H54 (cell line): Measurements from ENCODE around the gene CAPN5.
"Not testable (repeated sequence)": the region's sequence is repeated elsewhere in the genome, so short reads cannot be mapped to it uniquely, and the experiment has no call there.

Experiments used
- DNase-seq: peaks from one replicate; pipeline ENCODE4 v3.0.0; 2011; ENCODE audit warnings: low spot score, mixed read lengths; ENCODE audit not compliant: insufficient read length
- FAIRE-seq: peaks from 3 replicates; lab custom pipeline; 2011; peaks lifted over from hg19 to GRCh38; lab: Jason Lieb, UNC
- POLR2A ChIP-seq: IDR thresholded peaks from 2 replicates; pipeline ENCODE4 v1.6.1; 2011; ENCODE audit warnings: low read depth, mild to moderate bottlenecking, low read length

Gene CAPN5

DNA sequence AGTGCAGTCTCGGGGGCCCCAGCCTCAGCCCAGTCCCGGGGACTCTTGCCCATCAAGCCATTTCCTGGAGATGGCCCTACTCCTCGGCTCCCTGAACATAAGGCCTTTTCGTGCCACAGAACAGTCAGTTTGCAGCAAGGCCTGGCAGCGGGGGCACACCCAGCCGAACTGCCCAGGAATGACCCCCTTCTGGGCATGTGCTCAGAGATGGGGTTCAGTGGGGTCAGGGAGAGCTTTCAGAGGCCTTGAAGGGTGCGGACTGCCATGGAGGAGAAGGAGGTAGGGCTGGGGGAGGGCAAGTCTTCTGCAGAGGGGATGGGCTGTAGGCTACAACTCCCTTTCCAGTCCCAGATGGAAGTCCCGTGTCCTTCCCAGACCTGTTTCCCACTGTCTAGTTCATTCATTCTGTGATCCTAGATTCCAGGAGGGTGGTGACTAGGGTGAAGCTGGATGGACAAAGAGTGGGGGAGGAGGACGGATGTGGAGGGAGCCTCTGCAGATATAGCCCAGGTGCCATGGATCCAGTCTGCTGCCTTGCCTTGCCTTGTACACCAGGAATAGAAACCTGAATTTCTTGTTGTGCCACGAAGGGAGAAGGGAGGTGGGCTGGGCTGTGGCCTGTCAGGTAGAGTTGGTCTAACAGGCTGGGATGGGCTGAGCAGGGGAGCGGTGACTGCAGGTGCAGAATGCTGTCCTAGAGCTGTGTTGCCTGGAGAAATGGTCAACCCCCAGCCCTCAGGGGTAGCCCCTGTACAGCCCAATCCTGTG is 21.6 kb downstream of the CAPN5 start:
- no peak for FAIRE-seq

DNA sequence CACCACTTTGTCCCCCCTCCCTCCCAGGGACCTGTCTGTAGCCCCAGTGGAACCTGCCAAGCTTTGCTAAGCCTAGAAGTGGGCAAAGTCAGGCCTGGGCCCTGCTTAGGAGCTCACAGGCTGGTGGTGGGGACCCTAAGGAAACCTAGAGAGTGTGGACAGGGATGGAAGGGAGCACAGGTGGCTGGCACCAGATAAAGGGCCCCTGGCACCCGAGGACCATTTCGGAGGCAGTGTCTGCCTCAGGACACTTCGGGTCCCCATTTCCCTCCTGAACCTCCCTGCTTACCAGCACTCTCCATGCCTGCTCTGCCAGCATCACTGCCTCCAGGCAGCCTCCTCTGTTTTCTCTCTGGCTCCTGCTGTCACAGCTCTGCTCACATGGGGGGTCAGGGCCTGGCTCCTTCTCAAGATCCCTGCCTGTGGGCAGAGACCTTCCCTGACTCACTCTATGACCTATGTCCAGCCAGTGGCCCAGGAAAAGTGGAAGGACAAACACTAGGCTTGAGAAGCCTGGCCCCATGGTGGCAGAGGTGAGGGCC is 22.3 kb downstream of the CAPN5 start:
- TF ChIP-seq POLR2A, result no peak

More for the DNA sequence above, 21.6 kb downstream of the CAPN5 start:
- no peak for DNase-seq
- TF ChIP-seq POLR2A, result no peak

DNA sequence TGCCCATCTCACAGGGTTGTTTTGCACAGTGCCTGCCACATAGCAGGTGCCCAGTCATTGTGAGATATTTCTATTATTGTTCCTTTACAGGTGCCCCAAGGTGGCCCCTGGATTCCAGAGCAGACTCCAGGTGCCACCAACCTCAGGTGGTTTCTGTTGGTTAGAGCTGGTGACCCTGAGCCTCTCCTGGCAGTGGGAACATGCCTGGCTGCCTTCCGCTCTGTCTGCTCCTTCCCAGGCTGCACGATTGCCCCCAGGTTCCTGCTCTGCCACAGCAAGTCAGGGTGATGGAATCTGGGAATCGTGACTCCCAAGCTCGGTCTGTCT is 23.2 kb downstream of the CAPN5 start:
- FAIRE-seq (no peak), DNase-seq (no peak)
- TF ChIP-seq POLR2A, result no peak

More for the DNA sequence above, 22.3 kb downstream of the CAPN5 start:
- FAIRE-seq, result no peak
- DNase-seq, result no peak

DNA sequence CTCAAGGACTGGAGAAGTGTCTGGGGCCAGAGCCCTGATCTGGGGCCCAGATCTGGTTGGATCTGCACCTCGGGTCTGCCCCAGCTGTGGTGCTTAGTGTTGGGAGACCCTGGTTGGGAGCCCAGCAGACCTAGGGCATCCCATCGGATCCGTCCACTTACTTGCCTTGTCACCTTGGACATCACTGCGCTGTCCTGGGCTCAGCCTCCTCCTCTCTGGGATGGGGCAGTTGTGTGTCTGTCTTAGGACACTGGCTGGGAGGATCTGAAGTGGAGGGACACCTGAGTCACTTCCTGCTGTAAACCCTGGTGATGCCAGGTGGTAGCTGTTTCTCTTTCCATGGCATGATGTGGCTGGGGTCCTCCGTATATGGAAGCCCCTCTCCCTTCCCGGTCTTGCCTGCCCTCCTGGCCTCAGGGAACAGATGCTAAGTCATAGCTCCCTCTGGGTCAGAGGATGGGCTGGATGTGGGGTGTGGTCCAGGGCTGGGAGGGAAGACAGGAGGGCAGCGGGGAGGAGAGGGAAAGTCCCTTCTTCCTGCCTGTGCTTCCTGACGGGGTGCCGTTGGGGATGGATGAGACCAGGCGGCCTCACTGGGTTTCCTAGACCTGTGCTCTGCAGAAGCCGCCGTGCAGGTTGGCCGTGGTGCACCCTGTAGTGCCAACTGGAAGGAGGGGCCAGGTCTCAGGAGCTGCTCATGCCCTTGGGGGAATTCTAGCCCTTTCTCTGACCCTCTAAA is 23.8 kb downstream of the CAPN5 start:
- FAIRE-seq, result no peak
- no peak for DNase-seq
- TF ChIP-seq POLR2A, result no peak

DNA sequence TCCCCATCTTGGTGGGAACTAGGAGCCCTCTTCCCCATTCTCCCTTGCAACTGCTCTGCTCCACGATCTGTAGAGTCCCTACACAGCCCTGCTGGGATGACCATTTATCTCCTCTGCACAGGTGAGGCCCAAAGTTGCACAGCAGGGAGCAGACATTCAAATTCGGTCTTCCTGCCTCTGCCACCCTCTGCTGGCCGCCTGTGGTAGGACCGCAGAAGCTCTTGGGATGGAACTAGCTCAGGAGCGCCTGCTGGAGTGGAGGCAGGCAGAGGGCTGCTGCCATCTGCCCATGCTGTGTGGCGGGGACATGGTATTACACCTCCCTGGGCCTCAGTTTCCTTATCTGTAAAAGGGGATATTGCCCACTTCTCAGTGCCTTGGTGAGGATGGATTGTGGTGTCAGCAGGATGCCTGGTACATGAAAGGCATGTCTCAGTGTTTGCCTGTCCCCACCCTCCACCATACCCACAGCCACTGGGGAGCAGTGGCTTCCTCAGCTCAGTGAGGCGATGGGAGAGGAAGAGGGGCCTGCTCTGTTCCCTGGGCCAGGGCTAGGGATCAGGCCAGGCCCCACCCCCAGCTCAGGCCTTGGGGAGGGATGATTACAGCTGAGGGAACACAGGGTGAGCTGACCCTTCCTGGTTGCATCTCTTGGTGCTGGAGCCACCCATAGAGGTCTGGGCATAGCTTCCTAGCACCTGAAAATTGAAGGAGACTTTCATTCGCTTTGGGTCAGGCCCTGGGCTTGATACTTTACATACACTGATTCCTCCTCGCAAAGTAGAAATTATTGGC is 24.6 kb downstream of the CAPN5 start:
- FAIRE-seq (no peak), DNase-seq (peak; percentile 92)
- TF ChIP-seq POLR2A, result no peak

DNA sequence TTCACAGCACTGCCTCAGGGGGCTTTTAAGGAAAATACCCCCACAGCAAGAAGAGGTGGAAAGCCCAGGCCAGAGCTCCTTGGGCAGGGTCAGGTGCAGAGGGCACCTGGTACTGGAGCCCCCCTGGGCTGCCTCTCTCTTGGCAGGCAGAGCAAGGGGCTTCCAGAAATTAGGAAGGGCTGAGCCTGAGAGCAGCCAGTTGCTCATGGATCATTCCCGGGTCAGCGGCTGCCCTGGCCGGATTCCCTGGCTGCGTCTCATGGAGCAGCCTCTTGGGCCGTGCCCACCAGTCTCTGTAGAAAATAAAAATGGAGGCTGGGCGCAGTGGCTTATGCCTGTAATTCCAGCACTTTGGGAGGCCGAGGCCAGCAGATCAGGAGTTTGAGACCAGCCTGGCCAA is 25.6 kb downstream of the CAPN5 start:
- no peak for TF ChIP-seq POLR2A
- DNase-seq (no peak), FAIRE-seq (no peak)

DNA sequence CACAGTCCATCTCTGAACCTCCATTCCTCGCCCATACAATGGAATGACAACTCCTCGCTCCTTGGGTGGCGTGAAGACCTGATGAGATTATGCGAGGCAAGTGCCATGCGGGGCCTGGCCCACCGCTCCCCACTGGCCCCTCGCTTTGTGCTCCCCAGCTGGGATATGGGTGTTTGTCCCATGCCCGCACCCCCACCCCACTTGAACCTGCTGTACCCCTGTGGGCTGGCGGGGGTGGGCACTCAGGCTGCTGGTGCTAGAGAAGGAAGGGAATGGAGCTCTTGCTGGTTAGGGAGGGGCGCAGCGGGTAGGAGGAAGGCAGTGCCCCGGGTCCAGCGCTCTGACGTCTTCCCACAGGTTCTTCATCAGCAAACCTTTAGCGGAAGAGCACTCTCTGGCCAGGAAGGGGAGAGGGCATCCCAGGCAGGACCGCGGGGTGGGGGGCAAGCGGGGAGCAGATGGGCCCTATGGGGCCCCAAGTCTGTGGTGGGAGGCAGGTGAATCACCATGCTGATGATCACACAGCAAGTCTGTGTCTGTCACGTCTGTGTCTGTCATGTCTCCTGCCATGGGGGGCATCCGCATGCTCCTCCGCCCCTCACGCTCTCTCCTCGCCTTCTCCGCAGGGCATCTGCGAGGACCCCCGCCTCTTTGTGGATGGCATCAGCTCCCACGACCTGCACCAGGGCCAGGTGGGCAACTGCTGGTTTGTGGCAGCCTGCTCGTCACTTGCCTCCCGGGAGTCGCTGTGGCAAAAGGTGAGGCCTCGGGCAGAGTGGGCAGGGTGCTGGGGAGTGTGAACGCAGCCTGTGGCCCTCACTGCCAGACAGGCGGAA is 26.5 kb downstream of the CAPN5 start:
- TF ChIP-seq POLR2A, result no peak
- FAIRE-seq (no peak), DNase-seq (no peak)

DNA sequence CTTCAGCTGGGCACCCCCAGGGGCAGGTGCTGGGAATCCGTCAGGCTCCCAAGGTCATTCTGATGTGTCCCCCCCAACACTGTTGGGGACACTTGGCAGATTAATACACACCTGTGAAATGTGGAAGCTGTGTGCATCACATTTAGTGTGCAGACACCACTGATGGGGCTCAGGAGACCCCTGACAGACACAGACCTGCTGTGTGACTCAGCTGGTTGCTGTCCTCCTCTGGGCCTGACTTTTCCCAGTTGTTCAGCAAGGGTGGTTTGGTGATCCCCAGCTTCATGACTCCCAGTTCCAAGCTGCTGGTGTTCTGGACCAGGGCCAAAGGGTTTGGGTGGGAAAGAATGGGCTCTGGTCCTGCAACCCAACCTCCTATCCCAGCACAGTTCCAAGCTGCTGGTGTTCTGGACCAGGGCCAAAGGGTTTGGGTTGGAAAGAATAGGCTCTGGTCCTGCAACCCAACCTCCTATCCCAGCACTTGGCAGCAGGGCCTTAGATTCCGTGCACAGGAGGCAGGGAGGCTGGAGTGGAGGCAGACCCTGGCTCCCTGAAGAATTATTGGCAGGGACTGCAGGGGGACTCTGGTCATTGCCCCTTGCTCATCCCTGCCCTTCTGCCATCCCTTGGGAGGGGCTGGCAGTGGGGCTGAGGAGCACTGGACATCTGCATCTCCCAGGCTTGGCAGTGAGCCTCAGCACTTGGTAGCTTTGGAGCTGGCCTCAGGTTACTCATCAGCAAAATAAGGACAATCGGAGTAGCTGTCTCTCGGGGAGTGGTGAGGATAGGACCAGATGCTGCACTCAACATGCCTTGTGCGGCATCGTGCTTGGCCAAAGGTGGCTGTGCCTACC is 27.4 kb downstream of the CAPN5 start:
- DNase-seq, result no peak
- FAIRE-seq, result no peak
- TF ChIP-seq POLR2A, result no peak

DNA sequence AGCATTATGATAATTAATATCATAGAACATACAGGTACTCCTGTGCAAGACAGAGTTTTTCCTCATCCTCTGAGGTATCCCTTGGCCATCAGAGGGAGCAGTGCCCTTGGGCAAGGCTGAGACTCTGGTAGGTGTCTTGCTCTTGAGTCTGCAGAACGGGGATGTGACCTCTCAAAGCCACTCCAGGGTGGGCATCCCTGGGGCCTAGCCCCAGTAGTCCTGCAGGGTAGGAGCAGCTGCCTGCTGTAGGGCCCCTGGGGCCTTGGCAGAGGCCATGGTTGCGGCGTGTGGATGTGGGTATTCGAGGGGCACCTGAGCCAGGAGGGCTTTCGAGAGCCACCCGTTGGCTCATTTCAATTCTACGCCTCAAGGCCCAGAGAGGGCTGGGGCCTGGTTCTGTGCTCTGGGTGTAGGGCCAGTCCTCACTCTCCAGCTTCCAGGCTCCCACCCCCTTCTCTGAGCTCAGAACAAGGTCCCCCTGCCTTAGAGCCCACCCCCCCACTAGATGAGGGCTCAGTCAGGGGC is 28.1 kb downstream of the CAPN5 start:
- no peak for FAIRE-seq

DNA sequence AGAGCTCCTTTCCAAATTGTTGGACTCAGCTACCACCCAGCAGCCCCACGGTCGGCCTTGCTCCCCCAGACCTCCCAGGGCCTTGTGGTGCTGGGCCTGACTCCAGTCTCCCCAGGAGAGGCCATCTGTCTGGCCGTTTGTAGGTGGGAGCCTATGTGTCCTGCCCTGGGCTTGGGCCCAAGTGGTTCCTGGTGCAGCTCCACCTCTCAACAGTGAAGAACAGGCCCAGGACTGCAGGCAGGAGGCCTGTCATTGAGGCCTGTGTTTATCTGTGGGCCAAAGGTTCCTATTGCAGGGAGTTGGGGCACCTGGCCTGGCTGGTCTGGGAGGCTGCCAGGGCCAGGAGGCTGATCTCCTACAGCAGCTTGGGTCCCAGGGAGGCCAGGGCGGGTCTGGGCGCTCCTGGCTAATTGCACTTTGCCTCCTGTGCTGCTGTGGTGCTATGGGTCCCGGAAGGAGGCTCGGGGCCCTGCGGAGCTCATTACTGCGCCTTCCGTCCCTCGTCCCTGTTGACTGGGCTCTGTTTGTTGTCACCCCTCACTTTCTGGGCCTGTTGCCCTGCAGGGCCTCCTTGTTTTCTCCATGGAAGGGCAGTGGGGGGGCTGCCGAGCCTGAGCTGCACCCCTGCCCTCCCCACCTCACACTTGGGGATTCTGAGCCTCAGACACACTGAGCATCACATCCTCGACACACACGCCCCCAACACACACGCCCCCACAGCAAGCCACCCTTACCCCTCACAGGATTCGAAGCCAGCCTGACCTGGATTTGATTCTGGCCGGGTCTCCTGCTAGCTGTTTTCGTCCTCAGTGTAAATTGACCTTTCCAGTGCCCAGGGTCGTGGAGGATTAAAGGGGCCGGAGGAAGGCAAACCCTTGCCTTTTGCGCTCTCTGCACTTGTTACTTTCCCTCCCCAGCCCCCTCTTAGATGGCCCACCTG is 29.1 kb downstream of the CAPN5 start:
- DNase-seq (no peak), FAIRE-seq (no peak)
- TF ChIP-seq POLR2A, result no peak

More for the DNA sequence above, 28.1 kb downstream of the CAPN5 start:
- TF ChIP-seq POLR2A, result no peak
- DNase-seq, result no peak

DNA sequence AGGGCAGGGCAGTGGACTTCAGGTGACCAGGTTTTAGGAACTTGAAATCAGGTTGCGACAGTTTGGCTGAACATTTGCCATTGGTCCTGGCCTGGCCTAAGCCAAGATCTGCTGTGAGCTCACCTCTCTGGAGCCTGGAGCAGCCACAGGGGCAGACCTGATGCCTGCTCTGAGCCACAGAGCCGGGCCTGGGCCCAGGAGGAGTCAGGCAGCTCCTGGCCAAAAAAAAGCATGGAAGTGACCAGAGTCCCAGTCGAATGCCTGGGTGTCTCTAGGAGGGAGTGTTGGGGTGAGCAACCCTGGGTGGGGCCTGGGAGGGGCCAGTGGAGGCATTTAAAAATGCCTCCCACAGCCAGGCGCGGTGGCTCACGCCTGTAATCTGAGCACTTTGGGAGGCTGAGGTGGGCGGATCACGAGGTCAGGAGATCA is 29.8 kb downstream of the CAPN5 start:
- no peak for FAIRE-seq
- DNase-seq, result no peak
- TF ChIP-seq POLR2A, result no peak

DNA sequence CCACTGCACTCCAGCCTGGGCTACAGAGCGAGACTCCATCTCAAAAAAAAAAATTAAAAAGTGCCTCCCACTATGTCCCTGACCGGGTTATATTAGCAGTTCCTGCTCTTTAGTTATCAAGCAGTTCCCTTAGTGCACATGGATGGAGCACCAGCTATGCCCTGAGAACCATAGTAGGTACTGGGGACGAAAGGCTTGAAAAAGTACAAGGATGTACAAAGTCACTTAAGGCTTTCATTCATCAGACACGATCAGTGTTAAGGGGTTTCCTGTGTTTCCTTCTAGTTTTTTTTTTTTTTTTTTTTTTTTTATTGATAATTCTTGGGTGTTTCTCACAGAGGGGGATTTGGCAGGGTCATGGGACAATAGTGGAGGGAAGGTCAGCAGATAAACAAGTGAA is 30.4 kb downstream of the CAPN5 start:
- DNase-seq, FAIRE-seq: not testable (repeated sequence)
